HG02571 (cell line): ENCODE measurements around the gene FGFBP3.
"Not testable (repeated sequence)": the region's sequence is repeated elsewhere in the genome, so short reads cannot be mapped to it uniquely, and the experiment has no call there.

Experiments used
- ATAC-seq: cut with Tn5 transposase; IDR thresholded peaks from one replicate; pipeline ENCODE4 v1.9.1; 2021; ENCODE audit warnings: mild to moderate bottlenecking, moderate library complexity; ENCODE audit not compliant: unreplicated experiment

The FGFBP3 gene

GRCh38 chr10:91907033-91907594 is 2.2 kb downstream of the FGFBP3 start:
- ATAC-seq: no peak

GRCh38 chr10:91901784-91902677 is 7.3 kb downstream of the FGFBP3 start:
- no peak for ATAC-seq

GRCh38 chr10:91897421-91897820 is 11.9 kb downstream of the FGFBP3 start:
- ATAC-seq: no peak

- ATAC-seq: no peak
These were observed 13.0 kb downstream of the FGFBP3 start for GRCh38 chr10:91896212-91896756.

GRCh38 chr10:91894261-91894685 is 15.0 kb downstream of the FGFBP3 start:
- ATAC-seq: not testable (repeated sequence)

GRCh38 chr10:91893051-91893450 is 16.2 kb downstream of the FGFBP3 start:
- ATAC-seq: no peak

- no peak for ATAC-seq
These were observed 17.9 kb downstream of the FGFBP3 start for GRCh38 chr10:91891125-91892001.

GRCh38 chr10:91887272-91888076 is 21.8 kb downstream of the FGFBP3 start:
- no peak for ATAC-seq

- no peak for ATAC-seq
These were observed 22.4 kb downstream of the FGFBP3 start for GRCh38 chr10:91886954-91887271.

- ATAC-seq: no peak
These were observed 23.8 kb downstream of the FGFBP3 start for GRCh38 chr10:91885362-91886079.

GRCh38 chr10:91884536-91884935 is 24.8 kb downstream of the FGFBP3 start:
- ATAC-seq: no peak

- no peak for ATAC-seq
These were observed 25.5 kb downstream of the FGFBP3 start for GRCh38 chr10:91883549-91884444.

GRCh38 chr10:91880310-91880709 is 29.0 kb downstream of the FGFBP3 start:
- ATAC-seq: no peak

- no peak for ATAC-seq
These were observed 29.6 kb downstream of the FGFBP3 start for GRCh38 chr10:91879515-91880170.

GRCh38 chr10:91875779-91876178 is 33.5 kb downstream of the FGFBP3 start:
- ATAC-seq: no peak

- ATAC-seq: no peak
These were observed 34.1 kb downstream of the FGFBP3 start for GRCh38 chr10:91875156-91875555.

GRCh38 chr10:91865562-91866081 is 43.7 kb downstream of the FGFBP3 start:
- no peak for ATAC-seq

GRCh38 chr10:91864744-91865143 is 44.5 kb downstream of the FGFBP3 start:
- ATAC-seq: no peak
